K562 (cell line): ENCODE measurements around the gene NPDC1. TPM values are rescaled to one million over a fixed set of nuclear protein-coding genes. Genes with fewer than 3 reads are reported as not detected.

ENCODE experiments used
- CBX1 ChIP-seq: sonication (generic); IDR thresholded peaks from 2 replicates; pipeline ENCODE4 v1.6.1; 2016; ENCODE audit warnings: antibody characterized with exemption, low read depth, mild to moderate bottlenecking
- DACH1 ChIP-seq: fragments of 450-650 bp; IDR thresholded peaks from 2 replicates; pipeline ENCODE4 v1.6.1; 2018; ENCODE audit not compliant: partially characterized antibody
- KHSRP ChIP-seq: fragments of 450-650 bp; IDR thresholded peaks from 2 replicates; pipeline ENCODE4 v1.6.1; 2017
- LCOR ChIP-seq: sonication (generic); formaldehyde crosslinking; IDR thresholded peaks from 2 replicates; pipeline ENCODE4 v1.8.0; 2022; ENCODE audit warnings: mild to moderate bottlenecking, missing genetic modification reagents
- NR1H2 ChIP-seq: sonication (generic); formaldehyde crosslinking; IDR thresholded peaks from 2 replicates; pipeline ENCODE4 v1.4.0; 2020; ENCODE audit warnings: mild to moderate bottlenecking, missing genetic modification reagents
- NR2C1 ChIP-seq, 2 experiments: fragments of 450-650 bp; IDR thresholded peaks; 2 replicates each; pipeline ENCODE4 v1.6.1; 2017; ENCODE audit warnings: mild to moderate bottlenecking in 2 of 2, antibody characterized with exemption in 1 of 2, inconsistent platforms in 1 of 2, missing compliant biosample characterization in 1 of 2, missing genetic modification characterization in 1 of 2
- NR2C2 ChIP-seq, 2 experiments: fragments of 200-800 bp in 1 of 2; sonication (Bioruptor generic) in 1 of 2; sonication (generic) in 1 of 2; formaldehyde crosslinking in 1 of 2; IDR thresholded peaks; 2 replicates each; pipeline versions ENCODE4 v1.6.1 to v1.8.0; 2016 to 2022; ENCODE audit warnings: mild to moderate bottlenecking in 1 of 2, missing compliant biosample characterization in 1 of 2, missing genetic modification characterization in 1 of 2, missing genetic modification reagents in 1 of 2
- SAP30 ChIP-seq: fragments of 200-600 bp; sonication (generic); IDR thresholded peaks from 2 replicates; pipeline ENCODE4 v1.6.1; 2012; ENCODE audit warnings: borderline replicate concordance, low read depth, mild to moderate bottlenecking, moderate library complexity, low read length, control low read depth, inconsistent platforms; ENCODE audit not compliant: insufficient read depth, poor library complexity, severe bottlenecking
- TAF1 ChIP-seq: IDR thresholded peaks from 2 replicates; pipeline ENCODE4 v1.6.1; 2011; ENCODE audit warnings: mild to moderate bottlenecking, low read length, moderate library complexity; ENCODE audit not compliant: insufficient read depth, control insufficient read depth, severe bottlenecking; ENCODE audit errors: extremely low read depth
- WHSC1 ChIP-seq: IDR thresholded peaks from one replicate; pipeline ENCODE4 v1.6.1; 2012; ENCODE audit warnings: low read length, control low read depth, inconsistent platforms
- ZNF224 ChIP-seq: sonication (generic); formaldehyde crosslinking; IDR thresholded peaks from 2 replicates; pipeline ENCODE4 v1.8.0; 2022; ENCODE audit warnings: mild to moderate bottlenecking, missing genetic modification reagents
- ZNF507 ChIP-seq: conservative IDR thresholded peaks from 2 replicates; pipeline ENCODE4 v1.6.1; 2017; ENCODE audit warnings: missing genetic modification characterization, missing compliant biosample characterization
- ZNF76 ChIP-seq: fragments of 250-450 bp; sonication (Bioruptor Pico); IDR thresholded peaks from 2 replicates; pipeline ENCODE4 v1.4.0; 2020; ENCODE audit warnings: mild to moderate bottlenecking, moderate library complexity, borderline replicate concordance
- polyA plus RNA-seq, 8 experiments: library from polyadenylated mRNA; depleted of rRNA in 4 of 8; stranded (reverse) in 5 of 8; unstranded in 3 of 8; fragments of >200 nt; fragmentation: Nextera tagmentation in 2 of 8; fragmentation: Illumina TruSeq in 1 of 8; extraction: Ambion mirVana in 2 of 8; extraction: Trizol in 1 of 8; gene quantifications; 2 replicates each; pipeline versions ENCODE4 v1.2.1 to v1.2.3, GENCODE V29; 2011 to 2014; ENCODE audit warnings: inconsistent platforms in 1 of 8, missing spikeins in 1 of 8
- total RNA-seq, 7 experiments: library from RNA; depleted of rRNA in 6 of 7; stranded (reverse); fragments of >200 nt in 6 of 7; fragmentation: Illumina TruSeq in 2 of 7; extraction: Trizol in 2 of 7; gene quantifications; 2 replicates each; pipeline versions ENCODE4 v1.2.1 to v1.2.3, GENCODE V29; 2011 to 2021; ENCODE audit warnings: low replicate concordance in 1 of 7
- TF ChIP-seq, protein P1 (sequence below): sonication (generic); formaldehyde crosslinking; IDR thresholded peaks from 2 replicates; pipeline ENCODE4 v1.8.0; 2023; ENCODE audit warnings: missing genetic modification reagents, mild to moderate bottlenecking, borderline replicate concordance
- TF ChIP-seq, protein P2 (sequence below): sonication (generic); formaldehyde crosslinking; IDR thresholded peaks from 2 replicates; pipeline ENCODE4 v1.8.1; 2023; ENCODE audit warnings: mild to moderate bottlenecking, missing genetic modification reagents
- TF ChIP-seq, protein P3 (sequence below): fragments of 450-650 bp; formaldehyde crosslinking; IDR thresholded peaks from 2 replicates; pipeline ENCODE4 v1.4.0; 2022; ENCODE audit warnings: missing genetic modification characterization

The NPDC1 gene
- total and polyA plus RNA-seq, 9 of the 15 experiments (the other 6 are each of a cell fraction or from before 2014, with no cell fraction given) = 0.06 to 2.1 (median 0.53) TPM; not detected in 3

DNA sequence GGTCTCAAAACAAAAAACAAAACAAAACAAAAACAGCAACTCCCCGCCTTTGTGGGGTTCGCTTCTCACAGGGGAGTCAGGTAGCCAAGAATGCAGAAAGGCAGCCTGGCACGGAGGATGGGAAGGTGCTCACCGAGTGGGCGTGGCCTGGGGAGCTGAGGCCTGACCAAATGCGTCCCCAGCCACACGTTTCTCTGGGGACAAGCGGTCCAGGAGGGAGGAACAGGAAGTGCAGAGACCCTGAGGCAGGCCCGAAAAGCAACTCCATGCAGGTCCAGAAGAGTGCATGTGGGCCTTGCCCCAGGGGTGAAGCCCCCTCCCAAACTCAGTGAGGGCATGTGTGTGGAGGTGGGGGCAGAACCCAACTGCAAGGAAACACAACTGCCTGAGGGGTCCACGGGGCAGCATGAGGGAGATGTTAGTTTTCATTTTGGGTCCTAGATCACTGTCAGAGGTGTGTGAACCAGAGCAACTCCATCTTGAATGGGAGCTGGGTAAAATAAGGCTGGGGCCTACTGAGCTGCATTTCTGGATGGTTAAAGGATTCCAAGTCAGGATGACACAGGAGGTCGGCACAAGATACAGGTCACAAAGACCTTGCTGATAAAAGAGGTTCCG lies 28.8 kb upstream of the NPDC1 start (continued):
- TF ChIP-seq, protein P1, sequence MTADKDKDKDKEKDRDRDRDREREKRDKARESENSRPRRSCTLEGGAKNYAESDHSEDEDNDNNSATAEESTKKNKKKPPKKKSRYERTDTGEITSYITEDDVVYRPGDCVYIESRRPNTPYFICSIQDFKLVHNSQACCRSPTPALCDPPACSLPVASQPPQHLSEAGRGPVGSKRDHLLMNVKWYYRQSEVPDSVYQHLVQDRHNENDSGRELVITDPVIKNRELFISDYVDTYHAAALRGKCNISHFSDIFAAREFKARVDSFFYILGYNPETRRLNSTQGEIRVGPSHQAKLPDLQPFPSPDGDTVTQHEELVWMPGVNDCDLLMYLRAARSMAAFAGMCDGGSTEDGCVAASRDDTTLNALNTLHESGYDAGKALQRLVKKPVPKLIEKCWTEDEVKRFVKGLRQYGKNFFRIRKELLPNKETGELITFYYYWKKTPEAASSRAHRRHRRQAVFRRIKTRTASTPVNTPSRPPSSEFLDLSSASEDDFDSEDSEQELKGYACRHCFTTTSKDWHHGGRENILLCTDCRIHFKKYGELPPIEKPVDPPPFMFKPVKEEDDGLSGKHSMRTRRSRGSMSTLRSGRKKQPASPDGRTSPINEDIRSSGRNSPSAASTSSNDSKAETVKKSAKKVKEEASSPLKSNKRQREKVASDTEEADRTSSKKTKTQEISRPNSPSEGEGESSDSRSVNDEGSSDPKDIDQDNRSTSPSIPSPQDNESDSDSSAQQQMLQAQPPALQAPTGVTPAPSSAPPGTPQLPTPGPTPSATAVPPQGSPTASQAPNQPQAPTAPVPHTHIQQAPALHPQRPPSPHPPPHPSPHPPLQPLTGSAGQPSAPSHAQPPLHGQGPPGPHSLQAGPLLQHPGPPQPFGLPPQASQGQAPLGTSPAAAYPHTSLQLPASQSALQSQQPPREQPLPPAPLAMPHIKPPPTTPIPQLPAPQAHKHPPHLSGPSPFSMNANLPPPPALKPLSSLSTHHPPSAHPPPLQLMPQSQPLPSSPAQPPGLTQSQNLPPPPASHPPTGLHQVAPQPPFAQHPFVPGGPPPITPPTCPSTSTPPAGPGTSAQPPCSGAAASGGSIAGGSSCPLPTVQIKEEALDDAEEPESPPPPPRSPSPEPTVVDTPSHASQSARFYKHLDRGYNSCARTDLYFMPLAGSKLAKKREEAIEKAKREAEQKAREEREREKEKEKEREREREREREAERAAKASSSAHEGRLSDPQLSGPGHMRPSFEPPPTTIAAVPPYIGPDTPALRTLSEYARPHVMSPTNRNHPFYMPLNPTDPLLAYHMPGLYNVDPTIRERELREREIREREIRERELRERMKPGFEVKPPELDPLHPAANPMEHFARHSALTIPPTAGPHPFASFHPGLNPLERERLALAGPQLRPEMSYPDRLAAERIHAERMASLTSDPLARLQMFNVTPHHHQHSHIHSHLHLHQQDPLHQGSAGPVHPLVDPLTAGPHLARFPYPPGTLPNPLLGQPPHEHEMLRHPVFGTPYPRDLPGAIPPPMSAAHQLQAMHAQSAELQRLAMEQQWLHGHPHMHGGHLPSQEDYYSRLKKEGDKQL = no peak
- TF ChIP-seq TAF1 = no peak
- no peak for TF ChIP-seq NR2C1 (IDR thresholded peaks at IDR 0.05)
- peak; percentile 97 for TF ChIP-seq NR2C1 (tag; IDR thresholded peaks at IDR 0.05)
- no peak for TF ChIP-seq ZNF224 (CRISPR knock-in tag)
- TF ChIP-seq LCOR (CRISPR knock-in tag) = 0 out of 2 replicates have a peak, but pooled peaks have one; percentile 67
- no peak for TF ChIP-seq WHSC1
- TF ChIP-seq, protein P2, sequence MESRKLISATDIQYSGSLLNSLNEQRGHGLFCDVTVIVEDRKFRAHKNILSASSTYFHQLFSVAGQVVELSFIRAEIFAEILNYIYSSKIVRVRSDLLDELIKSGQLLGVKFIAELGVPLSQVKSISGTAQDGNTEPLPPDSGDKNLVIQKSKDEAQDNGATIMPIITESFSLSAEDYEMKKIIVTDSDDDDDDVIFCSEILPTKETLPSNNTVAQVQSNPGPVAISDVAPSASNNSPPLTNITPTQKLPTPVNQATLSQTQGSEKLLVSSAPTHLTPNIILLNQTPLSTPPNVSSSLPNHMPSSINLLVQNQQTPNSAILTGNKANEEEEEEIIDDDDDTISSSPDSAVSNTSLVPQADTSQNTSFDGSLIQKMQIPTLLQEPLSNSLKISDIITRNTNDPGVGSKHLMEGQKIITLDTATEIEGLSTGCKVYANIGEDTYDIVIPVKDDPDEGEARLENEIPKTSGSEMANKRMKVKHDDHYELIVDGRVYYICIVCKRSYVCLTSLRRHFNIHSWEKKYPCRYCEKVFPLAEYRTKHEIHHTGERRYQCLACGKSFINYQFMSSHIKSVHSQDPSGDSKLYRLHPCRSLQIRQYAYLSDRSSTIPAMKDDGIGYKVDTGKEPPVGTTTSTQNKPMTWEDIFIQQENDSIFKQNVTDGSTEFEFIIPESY = no peak
- no peak for TF ChIP-seq NR1H2 (CRISPR knock-in tag)
- TF ChIP-seq KHSRP = no peak
- peak; percentile 85 for TF ChIP-seq ZNF507 (tag)
- peak; percentile 99 for TF ChIP-seq ZNF76 (CRISPR knock-in tag)
- TF ChIP-seq DACH1 = no peak
- no peak for TF ChIP-seq CBX1
- TF ChIP-seq NR2C2 (CRISPR knock-in tag; IDR thresholded peaks at IDR 0.05) = no peak
- TF ChIP-seq NR2C2 (tag; IDR thresholded peaks at IDR 0.05) = peak; percentile 84
- TF ChIP-seq SAP30 = no peak
- TF ChIP-seq, protein P3, sequence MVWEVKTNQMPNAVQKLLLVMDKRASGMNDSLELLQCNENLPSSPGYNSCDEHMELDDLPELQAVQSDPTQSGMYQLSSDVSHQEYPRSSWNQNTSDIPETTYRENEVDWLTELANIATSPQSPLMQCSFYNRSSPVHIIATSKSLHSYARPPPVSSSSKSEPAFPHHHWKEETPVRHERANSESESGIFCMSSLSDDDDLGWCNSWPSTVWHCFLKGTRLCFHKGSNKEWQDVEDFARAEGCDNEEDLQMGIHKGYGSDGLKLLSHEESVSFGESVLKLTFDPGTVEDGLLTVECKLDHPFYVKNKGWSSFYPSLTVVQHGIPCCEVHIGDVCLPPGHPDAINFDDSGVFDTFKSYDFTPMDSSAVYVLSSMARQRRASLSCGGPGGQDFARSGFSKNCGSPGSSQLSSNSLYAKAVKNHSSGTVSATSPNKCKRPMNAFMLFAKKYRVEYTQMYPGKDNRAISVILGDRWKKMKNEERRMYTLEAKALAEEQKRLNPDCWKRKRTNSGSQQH (CRISPR knock-in tag) = peak; percentile 99
